ENCODE results near the gene CAPN14.

The CAPN14 gene

DNA sequence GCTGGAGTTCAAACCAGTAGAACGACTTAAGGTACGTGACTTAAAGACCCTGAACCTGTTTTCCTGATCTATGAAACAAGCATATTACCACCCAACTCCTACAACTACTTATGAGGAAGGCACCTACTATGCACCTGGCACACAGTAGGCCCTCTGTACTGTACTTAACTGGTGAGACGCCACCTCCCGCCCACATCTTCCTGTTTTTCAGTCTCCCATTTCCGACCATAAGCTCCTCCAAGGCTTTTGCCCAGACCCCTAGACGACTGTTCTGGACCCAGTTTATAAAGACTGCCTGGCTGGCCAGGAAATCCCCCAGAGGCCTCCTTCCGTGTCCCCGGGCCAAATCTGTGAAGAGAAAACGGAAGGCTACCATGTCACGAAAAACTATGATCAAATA is 80.6 kb downstream of the CAPN14 start:
- no peak overlapping the region for H3K9ac ChIP-seq (ENCODE audit: low read depth in 1 of 2, low read length in 2 of 2)
- H3K9me3 ChIP-seq (ENCODE audit: control insufficient read depth in 2 of 2, low read length in 2 of 2) = no peaks in the 10 kb centered on the region
- H3K36me3 ChIP-seq (ENCODE audit: control insufficient read depth in 2 of 2, insufficient read depth in 2 of 2, low read length in 2 of 2) = no peaks in the 10 kb centered on the region
- H3K4me1 ChIP-seq (ENCODE audit: control insufficient read depth in 2 of 2, insufficient read depth in 2 of 2, low read length in 2 of 2) = peaks cover 4 to 8% of the 10 kb centered on the region in 2 donors
- H3K27ac ChIP-seq (ENCODE audit: low read depth in 2 of 2, low read length in 2 of 2) = no peak overlapping the region
- H3K4me3 ChIP-seq (ENCODE audit: low read length in 2 of 2) = no peak overlapping the region
- H3K27me3 ChIP-seq (ENCODE audit: control insufficient read depth in 2 of 2, insufficient read depth in 2 of 2, low read length in 2 of 2) = peaks cover 28 to 41% of the 10 kb centered on the region in 2 donors

DNA sequence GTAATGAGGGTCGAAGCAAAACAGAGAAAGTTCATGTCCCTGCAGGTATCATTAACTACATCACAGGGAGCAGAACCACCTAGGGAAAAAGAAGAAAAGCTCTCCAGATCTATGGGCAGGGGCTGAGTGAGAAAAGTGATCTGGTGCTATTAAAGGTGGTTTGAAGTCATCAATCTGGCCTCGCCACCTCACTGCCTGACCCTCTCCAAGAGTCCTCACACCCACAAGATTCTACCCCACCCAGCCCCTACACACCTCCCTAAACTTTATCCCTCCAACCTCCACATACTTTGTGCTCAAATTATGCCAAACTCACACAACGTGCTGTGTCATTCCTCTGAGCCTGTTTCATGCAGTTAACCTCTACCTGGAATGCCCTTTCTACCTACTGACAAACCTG is 81.3 kb downstream of the CAPN14 start:
- H3K27me3 ChIP-seq (ENCODE audit: control insufficient read depth in 2 of 2, insufficient read depth in 2 of 2, low read length in 2 of 2) = peaks cover 28 to 41% of the 10 kb centered on the region in 2 donors
- no peaks in the 10 kb centered on the region for H3K9me3 ChIP-seq (ENCODE audit: control insufficient read depth in 2 of 2, low read length in 2 of 2)
- peaks cover 4 to 8% of the 10 kb centered on the region in 2 donors for H3K4me1 ChIP-seq (ENCODE audit: control insufficient read depth in 2 of 2, insufficient read depth in 2 of 2, low read length in 2 of 2)
- H3K27ac ChIP-seq (ENCODE audit: low read depth in 2 of 2, low read length in 2 of 2) = no peak overlapping the region
- H3K9ac ChIP-seq (ENCODE audit: low read depth in 1 of 2, low read length in 2 of 2) = no peak overlapping the region
- H3K4me3 ChIP-seq (ENCODE audit: low read length in 2 of 2) = no peak overlapping the region
- H3K36me3 ChIP-seq (ENCODE audit: control insufficient read depth in 2 of 2, insufficient read depth in 2 of 2, low read length in 2 of 2) = no peaks in the 10 kb centered on the region

DNA sequence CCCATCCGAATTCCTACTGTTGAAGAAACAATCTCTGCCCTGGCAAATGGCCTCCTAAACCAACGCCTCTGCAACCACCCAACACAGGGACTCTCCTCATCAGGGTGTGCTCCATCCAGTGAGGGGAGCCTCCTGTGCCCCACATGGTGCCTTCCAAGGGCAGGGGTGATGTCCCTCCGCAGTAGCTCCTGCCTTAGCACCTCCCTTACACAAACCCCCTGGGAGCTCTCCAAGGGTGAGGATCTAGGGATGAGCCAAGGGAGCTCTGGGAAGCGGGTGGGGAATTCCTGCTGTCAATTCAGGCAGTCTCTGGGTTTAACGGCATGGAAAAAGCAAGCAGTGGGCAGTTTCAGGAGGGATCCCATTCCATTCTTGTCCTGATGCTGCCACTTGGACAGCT is 82.8 kb downstream of the CAPN14 start:
- Histone ChIP-seq H3K36me3 (ENCODE audit: control insufficient read depth in 2 of 2, insufficient read depth in 2 of 2, low read length in 2 of 2) (no peaks in the 10 kb centered on the region), H3K4me1 (ENCODE audit: control insufficient read depth in 2 of 2, insufficient read depth in 2 of 2, low read length in 2 of 2) (peaks cover 4 to 8% of the 10 kb centered on the region in 2 donors), H3K4me3 (ENCODE audit: low read length in 2 of 2) (no peak overlapping the region), H3K27ac (ENCODE audit: low read depth in 2 of 2, low read length in 2 of 2) (no peak overlapping the region), H3K9me3 (ENCODE audit: control insufficient read depth in 2 of 2, low read length in 2 of 2) (no peaks in the 10 kb centered on the region), H3K27me3 (ENCODE audit: control insufficient read depth in 2 of 2, insufficient read depth in 2 of 2, low read length in 2 of 2) (peaks cover 28 to 40% of the 10 kb centered on the region in 2 donors), H3K9ac (ENCODE audit: low read depth in 1 of 2, low read length in 2 of 2) (no peak overlapping the region)

DNA sequence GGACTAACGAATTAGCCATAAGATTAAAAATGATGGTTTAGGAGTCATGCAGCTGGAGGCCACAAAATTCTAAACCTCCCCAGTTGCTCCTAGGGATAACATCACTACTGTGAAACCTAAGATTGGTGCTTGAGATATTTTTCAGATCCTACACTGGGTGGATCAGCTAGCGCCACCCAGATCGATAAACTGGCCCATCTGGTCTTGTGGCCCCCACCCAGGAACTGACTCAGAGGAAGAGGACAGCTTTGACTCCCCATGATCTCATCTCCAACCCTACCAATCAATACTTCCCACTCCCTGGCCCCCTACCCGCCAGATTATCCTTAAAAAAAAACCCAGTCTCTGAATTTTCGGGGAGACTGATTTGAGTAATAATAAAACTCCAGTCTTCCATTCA is 84.5 kb downstream of the CAPN14 start:
- no peak overlapping the region for H3K27ac ChIP-seq (ENCODE audit: low read depth in 2 of 2, low read length in 2 of 2)
- H3K9ac ChIP-seq (ENCODE audit: low read depth in 1 of 2, low read length in 2 of 2) = no peak overlapping the region
- H3K4me3 ChIP-seq (ENCODE audit: low read length in 2 of 2) = no peak overlapping the region
- no peaks in the 10 kb centered on the region for H3K36me3 ChIP-seq (ENCODE audit: control insufficient read depth in 2 of 2, insufficient read depth in 2 of 2, low read length in 2 of 2)
- peaks cover 3 to 5% of the 10 kb centered on the region in 2 donors for H3K4me1 ChIP-seq (ENCODE audit: control insufficient read depth in 2 of 2, insufficient read depth in 2 of 2, low read length in 2 of 2)
- H3K27me3 ChIP-seq (ENCODE audit: control insufficient read depth in 2 of 2, insufficient read depth in 2 of 2, low read length in 2 of 2) = peaks cover 24 to 32% of the 10 kb centered on the region in 2 donors
- no peaks in the 10 kb centered on the region for H3K9me3 ChIP-seq (ENCODE audit: control insufficient read depth in 2 of 2, low read length in 2 of 2)

- Histone ChIP-seq H3K4me3 (ENCODE audit: low read length in 2 of 2) (no peak overlapping the region), H3K27me3 (ENCODE audit: control insufficient read depth in 2 of 2, insufficient read depth in 2 of 2, low read length in 2 of 2) (peaks cover 17 to 25% of the 10 kb centered on the region in 2 donors), H3K36me3 (ENCODE audit: control insufficient read depth in 2 of 2, insufficient read depth in 2 of 2, low read length in 2 of 2) (no peaks in the 10 kb centered on the region), H3K4me1 (ENCODE audit: control insufficient read depth in 2 of 2, insufficient read depth in 2 of 2, low read length in 2 of 2) (no peaks in the 10 kb centered on the region), H3K9me3 (ENCODE audit: control insufficient read depth in 2 of 2, low read length in 2 of 2) (no peaks in the 10 kb centered on the region), H3K27ac (ENCODE audit: low read depth in 2 of 2, low read length in 2 of 2) (no peak overlapping the region), H3K9ac (ENCODE audit: low read depth in 1 of 2, low read length in 2 of 2) (no peak overlapping the region)
Observed at GRCh38 chr2:31131871-31132270, 85.4 kb downstream of the CAPN14 start.

DNA sequence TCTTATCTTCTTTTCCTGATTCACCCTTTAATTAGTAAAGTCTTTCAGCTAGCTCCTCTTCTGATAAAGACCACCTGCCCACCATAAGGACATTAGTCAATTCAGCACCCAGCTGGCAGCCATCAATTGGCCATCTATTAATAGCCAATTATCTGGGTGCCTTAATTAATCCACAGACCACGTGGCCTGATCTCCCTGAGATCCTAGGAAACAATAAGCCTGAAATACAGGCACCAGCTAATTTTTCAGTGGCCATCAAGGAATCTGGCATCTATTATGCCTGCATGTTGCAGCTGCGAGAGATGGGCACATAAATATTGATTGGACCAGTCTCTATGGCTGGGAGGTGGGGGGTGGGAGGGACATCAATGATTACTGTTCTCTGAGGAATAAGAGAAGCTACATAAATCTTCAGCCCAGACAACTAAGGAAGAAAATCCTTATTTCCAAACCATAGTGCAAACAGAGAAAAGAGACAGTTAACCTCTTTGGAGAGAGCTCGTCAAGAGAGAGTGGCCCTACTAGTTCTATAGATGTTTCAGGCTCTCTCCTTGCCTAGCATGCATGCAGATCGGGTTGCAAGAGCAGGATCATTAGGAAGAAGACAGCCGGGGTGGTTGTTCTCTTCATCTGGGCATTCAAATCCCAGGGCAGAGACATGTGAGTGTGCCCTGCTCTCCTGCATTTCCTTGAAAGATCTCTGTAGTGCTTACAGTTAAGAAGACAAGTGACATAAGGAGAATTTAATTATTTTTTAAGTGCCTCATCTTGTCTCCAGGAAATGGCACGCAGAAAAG is 87.7 kb downstream of the CAPN14 start:
- no peaks in the 10 kb centered on the region for H3K36me3 ChIP-seq (ENCODE audit: control insufficient read depth in 2 of 2, insufficient read depth in 2 of 2, low read length in 2 of 2)
- no peaks in the 10 kb centered on the region for H3K9me3 ChIP-seq (ENCODE audit: control insufficient read depth in 2 of 2, low read length in 2 of 2)
- no peak overlapping the region for H3K4me3 ChIP-seq (ENCODE audit: low read length in 2 of 2)
- H3K27ac ChIP-seq (ENCODE audit: low read depth in 2 of 2, low read length in 2 of 2) = no peak overlapping the region
- no peaks in the 10 kb centered on the region for H3K4me1 ChIP-seq (ENCODE audit: control insufficient read depth in 2 of 2, insufficient read depth in 2 of 2, low read length in 2 of 2)
- peaks cover 2 to 7% of the 10 kb centered on the region in 2 donors for H3K27me3 ChIP-seq (ENCODE audit: control insufficient read depth in 2 of 2, insufficient read depth in 2 of 2, low read length in 2 of 2)
- no peak overlapping the region for H3K9ac ChIP-seq (ENCODE audit: low read depth in 1 of 2, low read length in 2 of 2)

DNA sequence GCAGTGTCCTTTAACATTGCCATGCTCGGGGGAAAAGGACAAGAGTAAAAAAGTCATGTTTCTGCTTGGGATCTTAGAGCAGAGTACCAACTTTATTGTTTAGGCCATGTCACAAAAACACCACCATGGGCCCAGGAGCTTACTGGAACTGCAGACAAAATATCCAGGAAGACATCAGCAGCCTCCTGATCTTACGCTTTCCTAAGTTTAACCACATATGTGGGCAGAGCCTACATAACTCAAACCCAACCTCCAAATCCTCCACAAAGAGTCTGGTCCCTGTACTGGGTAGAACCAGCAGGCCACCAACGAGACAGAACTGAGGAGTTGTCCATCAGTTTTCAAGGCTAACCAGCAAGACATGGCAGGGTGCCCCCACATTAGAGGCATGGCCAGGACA is 89.4 kb downstream of the CAPN14 start:
- no peaks in the 10 kb centered on the region for H3K27me3 ChIP-seq (ENCODE audit: control insufficient read depth in 2 of 2, insufficient read depth in 2 of 2, low read length in 2 of 2)
- H3K27ac ChIP-seq (ENCODE audit: low read depth in 2 of 2, low read length in 2 of 2) = no peak overlapping the region
- no peaks in the 10 kb centered on the region for H3K4me1 ChIP-seq (ENCODE audit: control insufficient read depth in 2 of 2, insufficient read depth in 2 of 2, low read length in 2 of 2)
- no peak overlapping the region for H3K4me3 ChIP-seq (ENCODE audit: low read length in 2 of 2)
- no peaks in the 10 kb centered on the region for H3K36me3 ChIP-seq (ENCODE audit: control insufficient read depth in 2 of 2, insufficient read depth in 2 of 2, low read length in 2 of 2)
- no peaks in the 10 kb centered on the region for H3K9me3 ChIP-seq (ENCODE audit: control insufficient read depth in 2 of 2, low read length in 2 of 2)
- no peak overlapping the region for H3K9ac ChIP-seq (ENCODE audit: low read depth in 1 of 2, low read length in 2 of 2)

DNA sequence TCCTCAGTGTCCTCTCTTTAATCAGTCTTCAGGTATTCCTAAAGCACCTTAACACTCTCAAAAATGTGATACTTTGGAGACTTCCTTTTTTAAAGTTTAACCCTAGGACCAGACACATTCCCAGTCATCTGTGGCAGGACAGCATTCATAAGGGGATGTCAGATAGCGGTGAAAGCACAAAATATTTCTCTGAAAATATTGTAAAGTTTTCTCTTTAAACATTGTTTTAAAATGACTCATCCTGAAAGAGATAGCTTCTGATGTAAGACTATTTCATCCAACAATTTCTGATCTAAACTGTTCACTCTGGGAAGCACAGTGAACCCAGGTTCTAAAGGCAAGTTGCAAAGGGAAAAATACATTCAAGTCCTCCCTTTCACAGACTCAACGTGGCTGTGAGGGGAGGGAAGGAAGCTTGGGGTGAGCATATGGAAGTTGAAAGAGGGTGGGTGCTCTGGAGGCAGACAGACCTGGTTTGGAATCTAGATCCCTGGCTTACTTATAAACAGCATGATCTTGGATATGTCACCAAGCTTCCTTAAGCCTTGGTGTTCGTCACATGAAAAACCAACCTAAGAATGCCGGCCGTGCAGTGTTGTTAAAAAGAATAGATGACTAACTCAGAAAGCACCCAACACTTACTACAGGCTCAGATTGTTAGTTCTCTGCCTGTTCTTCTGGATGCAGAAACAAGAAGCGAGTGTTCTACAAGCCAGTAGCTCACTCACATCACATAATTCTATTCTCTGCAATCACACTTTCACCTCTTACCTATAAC is 91.2 kb downstream of the CAPN14 start:
- Histone ChIP-seq H3K4me3 (ENCODE audit: low read length in 2 of 2) (no peak overlapping the region), H3K27ac (ENCODE audit: low read depth in 2 of 2, low read length in 2 of 2) (no peak overlapping the region), H3K4me1 (ENCODE audit: control insufficient read depth in 2 of 2, insufficient read depth in 2 of 2, low read length in 2 of 2) (no peaks in the 10 kb centered on the region), H3K9me3 (ENCODE audit: control insufficient read depth in 2 of 2, low read length in 2 of 2) (no peaks in the 10 kb centered on the region), H3K36me3 (ENCODE audit: control insufficient read depth in 2 of 2, insufficient read depth in 2 of 2, low read length in 2 of 2) (no peaks in the 10 kb centered on the region), H3K27me3 (ENCODE audit: control insufficient read depth in 2 of 2, insufficient read depth in 2 of 2, low read length in 2 of 2) (no peaks in the 10 kb centered on the region), H3K9ac (ENCODE audit: low read depth in 1 of 2, low read length in 2 of 2) (no peak overlapping the region)

DNA sequence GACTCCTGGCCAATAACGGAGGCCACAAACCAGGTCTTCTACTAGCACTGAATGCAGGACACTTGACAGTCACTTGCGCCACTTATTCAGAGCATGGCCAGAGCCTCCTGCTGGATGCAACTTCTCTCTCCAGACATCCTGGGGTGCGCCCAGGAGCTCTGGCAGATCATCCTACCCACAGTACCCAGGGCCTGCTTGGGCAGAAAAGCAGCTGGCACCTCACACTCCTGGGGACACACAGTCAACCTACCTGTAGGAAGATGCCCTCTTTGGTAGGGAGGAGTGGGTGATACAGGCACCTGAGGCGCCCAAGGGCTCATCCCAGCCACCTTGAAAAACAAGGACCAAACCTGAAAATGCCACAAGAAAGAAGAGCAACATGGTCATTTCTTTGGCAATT is 92.4 kb downstream of the CAPN14 start:
- no peak overlapping the region for H3K4me3 ChIP-seq (ENCODE audit: low read length in 2 of 2)
- no peak overlapping the region for H3K9ac ChIP-seq (ENCODE audit: low read depth in 1 of 2, low read length in 2 of 2)
- H3K9me3 ChIP-seq (ENCODE audit: control insufficient read depth in 2 of 2, low read length in 2 of 2) = no peaks in the 10 kb centered on the region
- no peaks in the 10 kb centered on the region for H3K36me3 ChIP-seq (ENCODE audit: control insufficient read depth in 2 of 2, insufficient read depth in 2 of 2, low read length in 2 of 2)
- no peaks in the 10 kb centered on the region for H3K4me1 ChIP-seq (ENCODE audit: control insufficient read depth in 2 of 2, insufficient read depth in 2 of 2, low read length in 2 of 2)
- H3K27me3 ChIP-seq (ENCODE audit: control insufficient read depth in 2 of 2, insufficient read depth in 2 of 2, low read length in 2 of 2) = no peaks in the 10 kb centered on the region
- no peak overlapping the region for H3K27ac ChIP-seq (ENCODE audit: low read depth in 2 of 2, low read length in 2 of 2)
